CD14-positive monocyte (primary cell): ENCODE measurements around the gene EPB41L4B. TPM values are rescaled to one million over a fixed set of nuclear protein-coding genes. Genes with fewer than 3 reads are reported as not detected.
A peak's percentile ranks its signal among the peaks of the same experiment; 100 is the strongest.

Source experiments
- DNase-seq, 3 donors: peaks; one replicate each; pipeline ENCODE4 v3.0.0-alpha.2; 2011 to 2022
- H2AFZ ChIP-seq: 2 replicates; pipeline ENCODE4 v1.6.0; 2012; ENCODE audit warnings: mild to moderate bottlenecking, low read depth, low read length, inconsistent platforms; ENCODE audit not compliant: insufficient read depth, poor library complexity, severe bottlenecking
- H3K27ac ChIP-seq, 2 donors: 1 replicate in 1 of 2; 2 replicates in 1 of 2; pipeline ENCODE4 v1.5.1; 2012 to 2013; ENCODE audit warnings: low read length in 2 of 2, control low read depth in 1 of 2, inconsistent platforms in 1 of 2, low read depth in 1 of 2, mild to moderate bottlenecking in 1 of 2
- H3K27me3 ChIP-seq, 2 donors: one replicate each; pipeline versions ENCODE4 v1.6.0 to v1.6.1; 2011 to 2013; ENCODE audit warnings: low read length in 2 of 2; ENCODE audit not compliant: control insufficient read depth in 2 of 2, insufficient read depth in 2 of 2
- H3K36me3 ChIP-seq, 2 donors: replicated peaks in 1 of 2; 1 replicate in 1 of 2; 2 replicates in 1 of 2; pipeline versions ENCODE4 v1.5.1 to v1.6.1; 2012 to 2013; ENCODE audit warnings: low read length in 2 of 2, control low read depth in 1 of 2, inconsistent platforms in 1 of 2, mild to moderate bottlenecking in 1 of 2; ENCODE audit not compliant: insufficient read depth in 2 of 2, control insufficient read depth in 1 of 2
- H3K4me1 ChIP-seq, 2 donors: 1 replicate in 1 of 2; 2 replicates in 1 of 2; pipeline versions ENCODE4 v1.5.1 to v1.6.1; 2012 to 2013; ENCODE audit warnings: low read length in 2 of 2, control low read depth in 1 of 2, inconsistent platforms in 1 of 2, mild to moderate bottlenecking in 1 of 2, moderate library complexity in 1 of 2; ENCODE audit not compliant: insufficient read depth in 2 of 2, control insufficient read depth in 1 of 2
- H3K4me2 ChIP-seq: replicated peaks from 2 replicates; pipeline ENCODE3; 2012; ENCODE audit warnings: low read length, moderate library complexity, mild to moderate bottlenecking; ENCODE audit not compliant: poor library complexity, severe bottlenecking; ENCODE audit errors: extremely low read depth
- H3K4me3 ChIP-seq, 3 experiments: fragments of 200-600 bp in 1 of 3; sonication (generic) in 1 of 3; replicated peaks in 1 of 3; 1 replicate in 2 of 3; 2 replicates in 1 of 3; pipeline ENCODE4 v1.5.1; 2011 to 2013; ENCODE audit warnings: low read length in 3 of 3, mild to moderate bottlenecking in 3 of 3, control low read depth in 2 of 3, low read depth in 2 of 3, inconsistent platforms in 1 of 3, moderate library complexity in 1 of 3
- H3K79me2 ChIP-seq: 2 replicates; pipeline ENCODE4 v1.6.0; 2012; ENCODE audit warnings: mild to moderate bottlenecking, control low read depth, inconsistent platforms, low read length, moderate library complexity; ENCODE audit not compliant: insufficient read depth
- H3K9ac ChIP-seq: 2 replicates; pipeline ENCODE4 v1.6.0; 2017; ENCODE audit warnings: low read length, mild to moderate bottlenecking; ENCODE audit not compliant: insufficient read depth, poor library complexity, severe bottlenecking
- H3K9me3 ChIP-seq, 2 donors: replicated peaks in 1 of 2; 1 replicate in 1 of 2; 2 replicates in 1 of 2; pipeline versions ENCODE4 v1.5.1 to v1.6.1; 2012 to 2013; ENCODE audit warnings: low read length in 2 of 2, control low read depth in 1 of 2; ENCODE audit not compliant: control insufficient read depth in 1 of 2, insufficient read depth in 1 of 2
- H4K20me1 ChIP-seq: 2 replicates; pipeline ENCODE4 v1.6.0; 2012; ENCODE audit warnings: mild to moderate bottlenecking, low read length, control low read depth, moderate library complexity; ENCODE audit not compliant: insufficient read depth
- H3K27ac Mint-ChIP-seq, 7 donors: one replicate each; pipeline ENCODE4 v1.8.0; 2020; ENCODE audit warnings: mild to moderate bottlenecking in 7 of 7, mixed read lengths in 7 of 7, moderate library complexity in 6 of 7, inconsistent platforms in 2 of 7
- H3K27me3 Mint-ChIP-seq, 3 donors: one replicate each; pipeline ENCODE4 v1.8.0; 2021 to 2022; ENCODE audit warnings: low read depth in 3 of 3, mild to moderate bottlenecking in 3 of 3, mixed read lengths in 3 of 3, moderate library complexity in 3 of 3, inconsistent platforms in 1 of 3
- H3K36me3 Mint-ChIP-seq, 2 donors: one replicate each; pipeline ENCODE4 v1.8.0; 2020; ENCODE audit warnings: mixed read lengths in 2 of 2, inconsistent platforms in 1 of 2, mild to moderate bottlenecking in 1 of 2
- H3K4me1 Mint-ChIP-seq: one replicate; pipeline ENCODE4 v1.8.0; 2020; ENCODE audit warnings: mild to moderate bottlenecking, mixed read lengths
- H3K4me3 Mint-ChIP-seq, 2 donors: one replicate each; pipeline ENCODE4 v1.8.0; 2020; ENCODE audit warnings: mild to moderate bottlenecking in 2 of 2, mixed read lengths in 2 of 2, moderate library complexity in 1 of 2
- H3K9me3 Mint-ChIP-seq, 7 donors: one replicate each; pipeline ENCODE4 v1.8.0; 2020 to 2022; ENCODE audit warnings: mixed read lengths in 7 of 7, mild to moderate bottlenecking in 6 of 7, moderate library complexity in 6 of 7, inconsistent platforms in 2 of 7
- CTCF ChIP-seq: fragments of 200-600 bp; IDR thresholded peaks from one replicate; pipeline ENCODE4 v1.8.0; 2022; ENCODE audit warnings: antibody characterized with exemption, mild to moderate bottlenecking
- WGBS: methylation state at CpG from one replicate; pipeline ENCODE4 v1.1.5; 2013; ENCODE audit warnings: missing lambda C conversion rate; ENCODE audit not compliant: insufficient coverage; 5-methylcytosine and 5-hydroxymethylcytosine counted together
- intact Hi-C, 2 donors: fragments of 100-400 bp; cut with micrococcal nuclease; formaldehyde crosslinking; loops; one replicate each; pipeline versions ENCODE4 v1.15.0 to v1.15.1; 2023
- polyA plus RNA-seq, 3 donors: library from polyadenylated mRNA; depleted of rRNA in 1 of 3; unstranded in 2 of 3; stranded (reverse) in 1 of 3; fragments of 300-500 nt in 2 of 3; fragments of >200 nt in 1 of 3; fragmentation: Illumina TruSeq in 2 of 3; gene quantifications; 1 replicate in 2 of 3; 2 replicates in 1 of 3; pipeline ENCODE4 v1.2.3, GENCODE V29; 2012 to 2021

EPB41L4B gene
- polyA plus RNA-seq, 3 donors: not detected

GRCh38 chr9:109312783-109313182 is 8.1 kb downstream of the EPB41L4B start:
- peaks cover 0 to 22% of the 10 kb centered on the region in 2 donors for H3K4me1 ChIP-seq
- no peak overlapping the region for H2AFZ ChIP-seq
- no peaks in the 10 kb centered on the region for H4K20me1 ChIP-seq
- Mint-ChIP-seq H3K36me3 (no peaks in the 10 kb centered on the region), H3K27me3 (peaks cover 48 to 64% (median 59%) of the 10 kb centered on the region in 3 donors), H3K4me3 (peak overlapping the region in 1 of 2 donors; percentile 54), H3K4me1 (peaks cover 19% of the 10 kb centered on the region), H3K9me3 (peaks cover 0 to 11% (median 0%) of the 10 kb centered on the region in 7 donors), H3K27ac (peak overlapping the region in 1 of 7 donors; percentile 46)
- DNase-seq: no peak
- intact Hi-C loops: no loop called here
- H3K9me3 ChIP-seq: peaks cover 0 to 6% of the 10 kb centered on the region in 2 donors
- no peak overlapping the region for H3K4me3 ChIP-seq
- WGBS: 82% methylated on average over 3 of the region's 7 CpGs
- H3K9ac ChIP-seq: no peak overlapping the region
- H3K36me3 ChIP-seq: no peaks in the 10 kb centered on the region
- TF ChIP-seq CTCF: no peak
- no peak overlapping the region for H3K4me2 ChIP-seq
- no peak overlapping the region for H3K27ac ChIP-seq
- peaks cover 14 to 43% of the 10 kb centered on the region in 2 donors for H3K27me3 ChIP-seq
- H3K79me2 ChIP-seq: no peaks in the 10 kb centered on the region

GRCh38 chr9:109311731-109312130 is 9.1 kb downstream of the EPB41L4B start:
- no peak for TF ChIP-seq CTCF
- Histone ChIP-seq H3K9me3 (no peaks in the 10 kb centered on the region), H3K4me2 (no peak overlapping the region), H4K20me1 (no peaks in the 10 kb centered on the region), H3K4me1 (peaks cover 0 to 22% of the 10 kb centered on the region in 2 donors), H3K27ac (no peak overlapping the region), H2AFZ (no peak overlapping the region), H3K36me3 (no peaks in the 10 kb centered on the region), H3K79me2 (no peaks in the 10 kb centered on the region), H3K27me3 (peaks cover 4 to 33% of the 10 kb centered on the region in 2 donors), H3K9ac (no peak overlapping the region), H3K4me3 (no peak overlapping the region)
- peaks cover 0 to 7% (median 0%) of the 10 kb centered on the region in 7 donors for H3K9me3 Mint-ChIP-seq
- H3K4me3 Mint-ChIP-seq: peak overlapping the region in 1 of 2 donors; percentile 54
- no peak for DNase-seq
- peaks cover 19% of the 10 kb centered on the region for H3K4me1 Mint-ChIP-seq
- H3K27ac Mint-ChIP-seq: no peak overlapping the region
- peaks cover 45 to 57% (median 54%) of the 10 kb centered on the region in 3 donors for H3K27me3 Mint-ChIP-seq
- intact Hi-C loops: no loop called here
- 84% methylated on average over 3 of the region's 7 CpGs for WGBS
- H3K36me3 Mint-ChIP-seq: no peaks in the 10 kb centered on the region
